IPS-NIHi11 (cell line): Measurements from ENCODE around the gene LDB2.

Experiments
- DNase-seq: peaks from one replicate; pipeline ENCODE4 v3.0.0; 2012; ENCODE audit warnings: mixed read lengths, low spot score

LDB2 gene

GRCh38 chr4:16802044-16802443, 96.4 kb downstream of the LDB2 start:
- DNase-seq = no peak

- no peak for DNase-seq
These were observed 97.1 kb downstream of the LDB2 start for GRCh38 chr4:16801356-16801755.

- DNase-seq = peak; percentile 63
These were observed 103.5 kb downstream of the LDB2 start for GRCh38 chr4:16794816-16795445.

GRCh38 chr4:16791460-16791859, 107.0 kb downstream of the LDB2 start:
- no peak for DNase-seq

GRCh38 chr4:16790508-16790907, 107.9 kb downstream of the LDB2 start:
- DNase-seq = no peak

GRCh38 chr4:16788868-16789267, 109.6 kb downstream of the LDB2 start:
- DNase-seq = no peak

- DNase-seq = no peak
These were observed 112.5 kb downstream of the LDB2 start for GRCh38 chr4:16785793-16786527.

- peak; percentile 17 for DNase-seq
These were observed 115.3 kb downstream of the LDB2 start for GRCh38 chr4:16783119-16783518.

GRCh38 chr4:16779028-16779675, 119.3 kb downstream of the LDB2 start:
- no peak for DNase-seq

GRCh38 chr4:16777726-16778125, 120.7 kb downstream of the LDB2 start:
- DNase-seq = no peak

- DNase-seq = no peak
These were observed 122.9 kb downstream of the LDB2 start for GRCh38 chr4:16775411-16776154.

GRCh38 chr4:16772366-16772850, 126.0 kb downstream of the LDB2 start:
- DNase-seq = no peak

GRCh38 chr4:16770710-16771285, 127.6 kb downstream of the LDB2 start:
- no peak for DNase-seq

GRCh38 chr4:16767861-16768260, 130.6 kb downstream of the LDB2 start:
- no peak for DNase-seq

GRCh38 chr4:16767251-16767650, 131.2 kb downstream of the LDB2 start:
- DNase-seq = no peak

GRCh38 chr4:16765546-16765945, 132.9 kb downstream of the LDB2 start:
- no peak for DNase-seq

- peak; percentile 45 for DNase-seq
These were observed 133.8 kb downstream of the LDB2 start for GRCh38 chr4:16764622-16765021.

GRCh38 chr4:16760617-16761363, 137.7 kb downstream of the LDB2 start:
- no peak for DNase-seq

- no peak for DNase-seq
These were observed 138.4 kb downstream of the LDB2 start for GRCh38 chr4:16759931-16760582.

GRCh38 chr4:16758816-16759215, 139.6 kb downstream of the LDB2 start:
- DNase-seq = no peak

- DNase-seq = no peak
These were observed 140.2 kb downstream of the LDB2 start for GRCh38 chr4:16758255-16758654.
